Measurements from ENCODE around the gene COX15.

COX15 gene

DNA sequence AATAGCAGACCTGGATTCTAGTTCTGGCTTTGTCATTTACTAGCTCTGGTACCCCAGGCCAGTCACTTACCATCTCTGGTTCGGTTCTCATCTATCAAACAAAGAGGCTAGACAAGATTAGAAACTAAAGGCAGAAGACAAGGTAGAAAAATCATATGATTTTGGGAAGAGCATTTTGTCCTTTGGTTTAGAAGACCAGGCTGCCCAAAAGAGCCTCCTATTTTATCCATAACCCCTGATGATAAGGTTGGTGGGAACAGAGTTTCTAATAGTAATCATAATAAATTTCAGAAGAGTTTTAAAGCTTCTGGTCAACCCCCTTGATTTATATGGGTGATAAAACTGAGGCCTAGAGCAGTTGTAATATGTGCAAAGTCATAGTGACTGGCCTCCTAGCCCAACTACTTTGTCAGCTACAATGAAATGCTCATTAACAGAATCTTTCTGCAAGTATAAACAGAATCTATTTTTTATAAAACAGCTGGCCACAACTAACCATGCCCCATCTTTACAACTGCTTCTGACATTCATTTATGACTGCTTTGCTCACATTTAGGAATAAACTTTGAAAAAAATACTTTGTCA, 23.4 kb downstream of the COX15 start:
- Histone ChIP-seq H3K4me1 (ENCODE audit: control insufficient read depth, insufficient read depth, low read length, poor library complexity, severe bottlenecking) (no peaks in the 10 kb centered on the region), H3K36me3 (ENCODE audit: control insufficient read depth, insufficient read depth, low read length) (peaks cover 73% of the 10 kb centered on the region), H3K9me3 (ENCODE audit: control insufficient read depth, low read length) (no peaks in the 10 kb centered on the region), H3K4me3 (ENCODE audit: extremely low read depth, insufficient read depth, low read length, poor library complexity, severe bottlenecking) (no peak overlapping the region), H3K27ac (ENCODE audit: low read depth, low read length, severe bottlenecking) (no peak overlapping the region)
- WGBS, 2 experiments (ENCODE audit: insufficient coverage in 2 of 2): no CpG with 5 or more reads among the region's 1 CpG

DNA sequence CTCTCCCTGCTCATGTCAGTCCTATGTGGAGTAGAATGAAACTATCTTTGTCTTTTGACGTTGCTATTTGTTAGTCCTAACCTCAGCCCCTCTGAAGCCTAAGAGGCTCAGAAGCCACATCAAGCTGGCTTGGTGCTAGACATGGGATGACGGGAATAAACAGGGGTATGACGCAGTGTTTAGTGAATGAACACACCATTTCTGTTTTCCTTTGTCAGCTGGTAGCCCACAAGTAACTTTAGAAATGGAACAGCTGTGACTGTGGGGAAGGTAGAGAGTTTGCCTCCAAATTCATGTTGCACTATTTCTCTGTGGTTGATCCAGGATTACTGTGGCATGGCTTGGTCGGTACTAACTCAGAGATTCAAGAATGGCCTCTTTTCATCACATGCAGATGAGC, 31.3 kb downstream of the COX15 start:
- H3K27ac ChIP-seq (ENCODE audit: low read depth, low read length, severe bottlenecking): no peak overlapping the region
- H3K9me3 ChIP-seq (ENCODE audit: control insufficient read depth, low read length): no peaks in the 10 kb centered on the region
- no peak overlapping the region for H3K4me3 ChIP-seq (ENCODE audit: extremely low read depth, insufficient read depth, low read length, poor library complexity, severe bottlenecking)
- WGBS, 2 experiments (ENCODE audit: insufficient coverage in 2 of 2): 96 to 100% methylated on average over 3 to 4 of the region's 4 CpGs
- H3K4me1 ChIP-seq (ENCODE audit: control insufficient read depth, insufficient read depth, low read length, poor library complexity, severe bottlenecking): no peaks in the 10 kb centered on the region
- peaks cover 86% of the 10 kb centered on the region for H3K36me3 ChIP-seq (ENCODE audit: control insufficient read depth, insufficient read depth, low read length)

DNA sequence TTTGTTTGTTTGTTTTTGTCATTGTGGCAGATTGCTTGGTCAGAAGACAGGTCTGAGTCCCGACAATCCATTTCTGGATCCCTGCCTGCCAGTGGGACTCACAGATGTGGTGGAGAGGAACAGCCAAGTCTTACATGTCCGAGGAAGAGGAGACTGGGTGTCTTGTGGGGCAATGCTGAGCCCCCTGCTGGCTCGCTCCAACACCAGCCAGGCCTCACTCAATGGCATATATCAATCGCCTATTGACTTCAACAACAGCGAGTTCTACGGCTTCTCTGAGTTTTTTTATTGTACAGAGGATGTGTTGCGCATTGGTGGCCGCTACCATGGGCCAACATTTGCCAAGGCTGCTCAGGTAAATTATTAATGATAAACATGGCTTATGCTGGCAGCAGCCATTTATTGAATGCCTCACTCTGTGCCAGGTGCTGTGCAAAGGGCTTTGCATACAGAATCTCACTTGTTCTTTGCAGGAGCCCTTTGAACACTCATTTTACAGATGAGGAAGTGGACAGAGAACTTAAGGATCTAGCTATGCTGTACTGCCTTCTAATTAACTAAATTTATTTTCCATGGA, 33.3 kb downstream of the COX15 start:
- 82 to 99% methylated on average over 3 to 7 of the region's 8 CpGs for WGBS, 2 experiments (ENCODE audit: insufficient coverage in 2 of 2)
- Histone ChIP-seq H3K36me3 (ENCODE audit: control insufficient read depth, insufficient read depth, low read length) (peaks cover 72% of the 10 kb centered on the region), H3K27ac (ENCODE audit: low read depth, low read length, severe bottlenecking) (no peak overlapping the region), H3K9me3 (ENCODE audit: control insufficient read depth, low read length) (no peaks in the 10 kb centered on the region), H3K4me3 (ENCODE audit: extremely low read depth, insufficient read depth, low read length, poor library complexity, severe bottlenecking) (no peak overlapping the region), H3K4me1 (ENCODE audit: control insufficient read depth, insufficient read depth, low read length, poor library complexity, severe bottlenecking) (no peaks in the 10 kb centered on the region)

DNA sequence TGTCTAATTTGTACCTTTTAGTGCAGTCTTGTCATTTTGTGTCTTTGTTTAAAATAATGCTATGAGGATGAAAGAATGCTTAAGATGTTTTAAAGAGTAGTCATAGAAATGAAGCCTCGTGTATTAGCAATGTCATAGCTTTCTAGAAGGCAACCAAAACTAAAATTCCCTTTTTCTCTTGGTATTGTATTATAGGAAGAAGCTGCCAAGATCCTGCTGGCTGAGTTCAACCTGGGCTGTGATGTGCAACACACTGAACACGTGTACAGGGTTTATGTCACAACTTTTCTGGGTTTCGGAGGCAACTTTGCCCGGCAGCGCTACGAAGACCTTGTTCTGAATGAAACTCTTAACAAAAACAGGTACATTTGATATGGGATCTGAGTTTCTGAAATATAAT, 36.2 kb downstream of the COX15 start:
- no peak overlapping the region for H3K27ac ChIP-seq (ENCODE audit: low read depth, low read length, severe bottlenecking)
- WGBS, 2 experiments (ENCODE audit: insufficient coverage in 2 of 2): 86 to 100% methylated on average over 1 to 5 of the region's 6 CpGs
- no peaks in the 10 kb centered on the region for H3K9me3 ChIP-seq (ENCODE audit: control insufficient read depth, low read length)
- H3K36me3 ChIP-seq (ENCODE audit: control insufficient read depth, insufficient read depth, low read length): peaks cover 68% of the 10 kb centered on the region
- no peak overlapping the region for H3K4me3 ChIP-seq (ENCODE audit: extremely low read depth, insufficient read depth, low read length, poor library complexity, severe bottlenecking)
- H3K4me1 ChIP-seq (ENCODE audit: control insufficient read depth, insufficient read depth, low read length, poor library complexity, severe bottlenecking): no peaks in the 10 kb centered on the region

DNA sequence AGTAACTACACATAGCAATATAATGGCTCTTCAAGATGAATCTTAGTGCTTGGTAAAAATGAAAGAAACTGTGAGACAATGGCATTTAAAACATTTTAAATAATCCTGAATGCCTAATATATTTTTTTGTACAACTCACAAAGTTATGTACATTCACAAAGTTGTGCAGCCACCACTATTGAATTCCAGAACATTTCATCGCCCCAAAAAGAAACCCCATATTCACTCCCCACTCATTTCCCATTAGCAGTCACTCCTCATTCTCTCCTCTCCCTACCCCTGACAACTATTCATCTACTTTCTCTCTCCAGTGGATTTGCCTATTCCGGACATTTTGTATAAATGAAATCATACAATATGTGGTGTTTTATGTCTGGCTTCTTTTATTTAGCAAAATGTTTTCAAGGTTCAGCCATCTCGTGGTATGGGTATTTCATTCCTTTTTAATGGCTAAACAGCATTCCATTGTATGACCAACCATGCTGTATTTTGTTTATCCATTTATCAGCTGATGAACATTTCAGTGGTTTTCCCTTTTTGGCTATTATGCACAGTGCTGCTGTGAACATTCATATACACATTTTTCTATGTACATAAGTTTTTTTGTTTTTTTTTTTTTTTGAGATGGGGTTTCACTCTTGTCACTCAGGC, 37.9 kb downstream of the COX15 start:
- H3K27ac ChIP-seq (ENCODE audit: low read depth, low read length, severe bottlenecking): no peak overlapping the region
- H3K36me3 ChIP-seq (ENCODE audit: control insufficient read depth, insufficient read depth, low read length): peaks cover 58% of the 10 kb centered on the region
- no peak overlapping the region for H3K4me3 ChIP-seq (ENCODE audit: extremely low read depth, insufficient read depth, low read length, poor library complexity, severe bottlenecking)
- WGBS, 2 experiments (ENCODE audit: insufficient coverage in 2 of 2): 94 to 100% methylated on average over 1 to 2 of the region's 3 CpGs
- H3K4me1 ChIP-seq (ENCODE audit: control insufficient read depth, insufficient read depth, low read length, poor library complexity, severe bottlenecking): no peaks in the 10 kb centered on the region
- H3K9me3 ChIP-seq (ENCODE audit: control insufficient read depth, low read length): no peaks in the 10 kb centered on the region

DNA sequence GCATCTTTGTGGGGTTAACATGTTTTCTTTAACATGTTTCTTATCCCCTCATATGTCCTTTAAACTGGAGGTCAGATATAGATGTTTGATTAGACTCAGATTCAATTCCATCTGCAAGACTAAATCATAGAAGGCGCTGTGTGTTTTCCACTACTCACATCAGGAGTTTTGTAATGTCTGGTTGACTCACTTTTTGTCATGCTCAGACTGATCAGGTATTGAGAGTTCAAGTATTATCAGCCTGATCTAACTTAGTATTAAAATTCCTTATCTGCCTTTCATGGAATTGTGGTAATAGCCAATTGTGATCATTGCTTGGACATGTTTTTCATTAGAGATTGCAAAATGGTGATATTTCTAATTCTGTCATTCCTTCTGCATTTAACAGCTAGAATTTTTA, 42.5 kb downstream of the COX15 start:
- WGBS, 2 experiments (ENCODE audit: insufficient coverage in 2 of 2): no CpG with 5 or more reads among the region's 1 CpG
- Histone ChIP-seq H3K4me3 (ENCODE audit: extremely low read depth, insufficient read depth, low read length, poor library complexity, severe bottlenecking) (no peak overlapping the region), H3K36me3 (ENCODE audit: control insufficient read depth, insufficient read depth, low read length) (peaks cover 32% of the 10 kb centered on the region), H3K4me1 (ENCODE audit: control insufficient read depth, insufficient read depth, low read length, poor library complexity, severe bottlenecking) (no peaks in the 10 kb centered on the region), H3K9me3 (ENCODE audit: control insufficient read depth, low read length) (no peaks in the 10 kb centered on the region), H3K27ac (ENCODE audit: low read depth, low read length, severe bottlenecking) (no peak overlapping the region)

DNA sequence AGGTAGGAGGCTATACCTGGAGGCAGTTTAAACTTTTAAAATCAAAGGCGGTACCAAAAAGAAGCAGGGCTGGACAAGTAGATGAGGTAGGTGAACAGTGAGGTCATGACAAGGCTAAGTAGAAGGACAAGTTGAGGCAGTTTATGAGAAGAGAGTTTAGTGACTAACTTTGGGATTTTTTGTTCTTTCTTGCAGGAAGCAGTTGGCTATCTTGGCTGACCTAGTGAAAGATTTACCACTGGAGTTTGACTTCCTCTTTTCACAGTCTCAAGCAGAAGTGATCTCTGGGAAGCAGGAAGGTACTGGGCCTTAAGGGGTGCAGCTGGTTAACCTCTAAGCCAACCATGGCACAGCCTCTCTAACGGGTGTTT, 46.3 kb downstream of the COX15 start:
- Histone ChIP-seq H3K4me3 (ENCODE audit: extremely low read depth, insufficient read depth, low read length, poor library complexity, severe bottlenecking) (no peak overlapping the region), H3K36me3 (ENCODE audit: control insufficient read depth, insufficient read depth, low read length) (peaks cover 17% of the 10 kb centered on the region), H3K9me3 (ENCODE audit: control insufficient read depth, low read length) (no peaks in the 10 kb centered on the region), H3K4me1 (ENCODE audit: control insufficient read depth, insufficient read depth, low read length, poor library complexity, severe bottlenecking) (no peaks in the 10 kb centered on the region), H3K27ac (ENCODE audit: low read depth, low read length, severe bottlenecking) (no peak overlapping the region)
- WGBS, 2 experiments (ENCODE audit: insufficient coverage in 2 of 2): 83 to 100% methylated on average over 1 to 2 of the region's 2 CpGs

DNA sequence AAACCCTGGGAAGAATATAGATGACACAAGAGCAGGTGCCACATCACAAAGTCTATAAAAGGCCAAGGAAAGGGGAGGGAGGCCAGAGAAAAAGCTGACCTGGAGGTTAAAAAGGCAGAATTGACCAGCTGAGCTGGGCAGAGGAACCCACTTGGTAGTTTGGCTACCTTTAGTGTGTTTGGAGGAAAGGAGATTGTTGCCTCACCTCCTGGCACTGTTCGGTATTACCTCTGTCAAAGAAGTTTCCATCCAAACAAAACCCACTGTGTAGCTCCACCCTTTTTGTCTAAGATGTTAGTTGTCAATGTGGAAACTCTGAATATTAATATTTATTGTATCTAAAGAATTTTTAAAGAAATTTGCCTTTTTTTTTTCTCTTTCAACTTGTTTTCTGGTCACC, 49.2 kb downstream of the COX15 start:
- peaks cover 34% of the 10 kb centered on the region for H3K36me3 ChIP-seq (ENCODE audit: control insufficient read depth, insufficient read depth, low read length)
- no peak overlapping the region for H3K27ac ChIP-seq (ENCODE audit: low read depth, low read length, severe bottlenecking)
- H3K9me3 ChIP-seq (ENCODE audit: control insufficient read depth, low read length): no peaks in the 10 kb centered on the region
- WGBS, 2 experiments (ENCODE audit: insufficient coverage in 2 of 2): no CpG with 5 or more reads among the region's 1 CpG
- no peaks in the 10 kb centered on the region for H3K4me1 ChIP-seq (ENCODE audit: control insufficient read depth, insufficient read depth, low read length, poor library complexity, severe bottlenecking)
- H3K4me3 ChIP-seq (ENCODE audit: extremely low read depth, insufficient read depth, low read length, poor library complexity, severe bottlenecking): no peak overlapping the region
